Transverse colon (tissue), 4 donors: ENCODE measurements around the gene NUCB1. TPM values are rescaled to one million over a fixed set of nuclear protein-coding genes. Genes with fewer than 3 reads are reported as not detected.

Experiments used
- DNase-seq: peaks from one replicate; pipeline ENCODE4 v3.0.0-alpha.2; 2019
- H3K27ac ChIP-seq, 4 donors: fragments of 200-600 bp; sonication (generic); 2 replicates each; pipeline ENCODE4 v1.5.1; 2016 to 2018; ENCODE audit warnings: inconsistent platforms in 4 of 4
- H3K27me3 ChIP-seq: fragments of 200-600 bp; sonication (generic); 2 replicates; pipeline ENCODE4 v1.5.1; 2017; ENCODE audit warnings: inconsistent platforms
- H3K36me3 ChIP-seq, 4 donors: fragments of 200-600 bp; sonication (generic); 2 replicates each; pipeline ENCODE4 v1.5.1; 2017 to 2019; ENCODE audit warnings: inconsistent platforms in 4 of 4
- H3K4me1 ChIP-seq, 4 donors: fragments of 200-600 bp; sonication (generic); 2 replicates each; pipeline ENCODE4 v1.5.1; 2017 to 2020; ENCODE audit warnings: inconsistent platforms in 4 of 4
- H3K4me3 ChIP-seq, 4 donors: fragments of 200-600 bp; sonication (generic); 1 replicate in 1 of 4; 2 replicates in 3 of 4; pipeline versions ENCODE4 v1.5.1 to v1.6.1; 2017 to 2019; ENCODE audit warnings: inconsistent platforms in 4 of 4
- H3K9me3 ChIP-seq, 2 donors: fragments of 200-600 bp; sonication (generic); 2 replicates each; pipeline ENCODE4 v1.5.1; 2017 to 2019; ENCODE audit warnings: inconsistent platforms in 2 of 2
- EP300 ChIP-seq: sonication (generic); formaldehyde crosslinking; IDR thresholded peaks from one replicate; pipeline ENCODE4 v1.6.1; 2017; ENCODE audit warnings: antibody characterized with exemption, low read depth
- POLR2A ChIP-seq: fragments of 450-650 bp; IDR thresholded peaks from one replicate; pipeline ENCODE4 v1.6.1; 2016; ENCODE audit warnings: antibody characterized with exemption, mild to moderate bottlenecking, moderate library complexity
- POLR2AphosphoS5 ChIP-seq, 3 donors: sonication (generic); formaldehyde crosslinking; IDR thresholded peaks; one replicate each; pipeline ENCODE4 v1.6.1; 2016; ENCODE audit warnings: antibody characterized with exemption in 3 of 3
- WGBS, 2 donors: methylation state at CpG; one replicate each; pipeline ENCODE4 v1.1.5; 2018; ENCODE audit warnings: low coverage in 1 of 2; 5-methylcytosine and 5-hydroxymethylcytosine counted together
- in situ Hi-C, 4 donors: fragments of 200-750 bp; cut with MboI; loops; one replicate each; pipeline versions ENCODE4 v1.15.0 to v1.15.1; 2017; ENCODE audit warnings: low sequenced_read_pairs in 3 of 4, low pct_ligation_motif_present in 1 of 4, low pct_unique_long_range_greater_than_20kb in 1 of 4
- intact Hi-C: fragments of 100-400 bp; cut with DNase I; formaldehyde crosslinking; loops from one replicate; pipeline ENCODE4 v1.15.1; 2023; ENCODE audit warnings: low total_unique reads
- total RNA-seq, 4 donors: library from RNA; depleted of rRNA; stranded (reverse); fragments of >200 nt; gene quantifications; one replicate each; pipeline ENCODE4 v1.1.0, GENCODE V29; 2016
- TF ChIP-seq, protein P1 (sequence below), 5 experiments: fragments of 200-600 bp in 3 of 5; fragments of 450-650 bp in 2 of 5; sonication (generic) in 3 of 5; IDR thresholded peaks; 1 replicate in 2 of 5; 2 replicates in 3 of 5; pipeline ENCODE4 v1.5.1; 2016 to 2017; ENCODE audit warnings: antibody characterized with exemption in 5 of 5, inconsistent platforms in 3 of 5, mild to moderate bottlenecking in 2 of 5, moderate library complexity in 1 of 5

Gene NUCB1
- total RNA-seq, 4 donors from 2014 or later, result 135 to 196 (median 174) TPM

DNA sequence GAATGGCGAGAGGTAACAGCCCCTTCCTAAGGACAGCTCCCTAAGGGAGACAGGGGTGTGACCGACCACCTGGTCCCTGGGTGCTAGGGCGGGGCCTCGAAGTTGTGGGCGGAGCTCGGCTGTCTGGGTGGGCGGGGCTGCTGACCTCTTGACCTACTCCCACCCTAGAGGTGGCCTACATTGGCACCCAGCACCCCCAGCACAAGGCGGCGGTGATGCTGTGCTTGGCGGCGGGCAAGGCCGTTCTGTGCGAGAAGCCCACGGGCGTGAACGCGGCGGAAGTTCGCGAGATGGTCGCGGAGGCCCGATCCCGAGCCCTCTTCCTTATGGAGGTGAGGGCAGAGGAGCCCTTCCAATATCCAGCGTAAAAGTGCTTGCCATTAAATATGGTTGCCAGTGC, 35.8 kb downstream of the NUCB1 start:
- Histone ChIP-seq H3K27me3 (peaks cover 14% of the 10 kb centered on the region), H3K27ac (no peak overlapping the region), H3K9me3 (no peaks in the 10 kb centered on the region), H3K4me1 (peaks cover 3 to 16% (median 6%) of the 10 kb centered on the region in 4 donors), H3K36me3 (no peaks in the 10 kb centered on the region), H3K4me3 (no peak overlapping the region)
- no peak for DNase-seq
- WGBS, 2 donors, result 92% methylated on average over 4 to 25 of the region's 25 CpGs
- TF ChIP-seq, protein P1, sequence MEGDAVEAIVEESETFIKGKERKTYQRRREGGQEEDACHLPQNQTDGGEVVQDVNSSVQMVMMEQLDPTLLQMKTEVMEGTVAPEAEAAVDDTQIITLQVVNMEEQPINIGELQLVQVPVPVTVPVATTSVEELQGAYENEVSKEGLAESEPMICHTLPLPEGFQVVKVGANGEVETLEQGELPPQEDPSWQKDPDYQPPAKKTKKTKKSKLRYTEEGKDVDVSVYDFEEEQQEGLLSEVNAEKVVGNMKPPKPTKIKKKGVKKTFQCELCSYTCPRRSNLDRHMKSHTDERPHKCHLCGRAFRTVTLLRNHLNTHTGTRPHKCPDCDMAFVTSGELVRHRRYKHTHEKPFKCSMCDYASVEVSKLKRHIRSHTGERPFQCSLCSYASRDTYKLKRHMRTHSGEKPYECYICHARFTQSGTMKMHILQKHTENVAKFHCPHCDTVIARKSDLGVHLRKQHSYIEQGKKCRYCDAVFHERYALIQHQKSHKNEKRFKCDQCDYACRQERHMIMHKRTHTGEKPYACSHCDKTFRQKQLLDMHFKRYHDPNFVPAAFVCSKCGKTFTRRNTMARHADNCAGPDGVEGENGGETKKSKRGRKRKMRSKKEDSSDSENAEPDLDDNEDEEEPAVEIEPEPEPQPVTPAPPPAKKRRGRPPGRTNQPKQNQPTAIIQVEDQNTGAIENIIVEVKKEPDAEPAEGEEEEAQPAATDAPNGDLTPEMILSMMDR (IDR thresholded peaks at IDR 0.05), result no peak
- TF ChIP-seq POLR2A (no peak), POLR2AphosphoS5 (IDR thresholded peaks at IDR 0.05) (no peak), EP300 (no peak)
- intact Hi-C loops (no loop called here), in situ Hi-C loops (no loop called here)

- H3K4me1 ChIP-seq, result peaks cover 2 to 11% (median 6%) of the 10 kb centered on the region in 4 donors
- WGBS, 2 donors, result 79 to 90% methylated on average over 4 to 7 of the region's 7 CpGs
- H3K36me3 ChIP-seq, result no peaks in the 10 kb centered on the region
- no peaks in the 10 kb centered on the region for H3K9me3 ChIP-seq
- H3K4me3 ChIP-seq, result no peak overlapping the region
- intact Hi-C loops, result no loop called here
- no peak overlapping the region for H3K27ac ChIP-seq
- TF ChIP-seq POLR2AphosphoS5 (IDR thresholded peaks at IDR 0.05), result no peak
- no peak for TF ChIP-seq EP300
- TF ChIP-seq POLR2A, result no peak
- TF ChIP-seq, protein P1 (IDR thresholded peaks at IDR 0.05), result no peak
- no peaks in the 10 kb centered on the region for H3K27me3 ChIP-seq
- DNase-seq, result no peak
- in situ Hi-C loops, result no loop called here
Measured at GRCh38 chr19:48938256-48938655, 38.1 kb downstream of the NUCB1 start.

DNA sequence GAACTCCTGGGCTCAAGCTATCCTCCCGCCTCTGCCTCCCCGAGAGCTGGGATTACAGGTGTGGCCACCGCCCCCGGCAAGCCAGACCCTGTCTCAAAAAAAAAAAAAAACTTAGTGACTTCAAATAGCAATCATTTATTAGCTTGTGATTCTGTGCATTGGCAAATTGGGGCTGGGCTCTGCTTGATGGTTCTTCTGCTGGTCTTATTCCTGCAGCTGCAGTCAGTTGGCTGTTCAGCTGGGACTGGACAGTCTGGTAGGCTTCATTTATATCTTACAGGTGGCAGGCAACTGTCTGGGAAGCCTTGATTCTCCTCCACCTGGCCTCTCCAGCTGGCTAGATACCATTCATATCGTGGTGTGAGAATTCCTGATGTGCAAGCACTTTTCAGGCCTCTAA, 40.8 kb downstream of the NUCB1 start:
- in situ Hi-C loops, result no loop called here
- no peak for DNase-seq
- H3K27ac ChIP-seq, result no peak overlapping the region
- intact Hi-C loops, result no loop called here
- no peaks in the 10 kb centered on the region for H3K9me3 ChIP-seq
- H3K4me3 ChIP-seq, result no peak overlapping the region
- TF ChIP-seq, protein P1 (IDR thresholded peaks at IDR 0.05), result no peak
- no peak for TF ChIP-seq POLR2AphosphoS5 (IDR thresholded peaks at IDR 0.05)
- no peak for TF ChIP-seq EP300
- TF ChIP-seq POLR2A, result no peak
- WGBS, 2 donors, result 94 to 96% methylated on average over 5 of the region's 5 CpGs
- no peaks in the 10 kb centered on the region for H3K27me3 ChIP-seq
- H3K4me1 ChIP-seq, result peaks cover 0 to 4% (median 3%) of the 10 kb centered on the region in 4 donors
- H3K36me3 ChIP-seq, result no peaks in the 10 kb centered on the region

- H3K9me3 ChIP-seq, result no peaks in the 10 kb centered on the region
- no peaks in the 10 kb centered on the region for H3K27me3 ChIP-seq
- WGBS, 2 donors, result 87 to 100% methylated on average over 2 to 6 of the region's 6 CpGs
- intact Hi-C loops (no loop called here), in situ Hi-C loops (no loop called here)
- no peak for DNase-seq
- H3K36me3 ChIP-seq, result no peaks in the 10 kb centered on the region
- TF ChIP-seq POLR2AphosphoS5 (IDR thresholded peaks at IDR 0.05) (no peak), POLR2A (no peak), EP300 (no peak)
- TF ChIP-seq, protein P1 (IDR thresholded peaks at IDR 0.05), result no peak
- H3K27ac ChIP-seq, result no peak overlapping the region
- no peak overlapping the region for H3K4me3 ChIP-seq
- peaks cover 0 to under 1% (median under 1%) of the 10 kb centered on the region in 4 donors for H3K4me1 ChIP-seq
Measured at GRCh38 chr19:48943081-48943480, 43.0 kb downstream of the NUCB1 start.
